Urinary bladder (tissue), 4 donors: ENCODE results near the gene SLC43A1. TPM values are rescaled to one million over a fixed set of nuclear protein-coding genes. Genes with fewer than 3 reads are reported as not detected.

Experiments used
- DNase-seq: peaks from one replicate; pipeline ENCODE4 v3.0.0-alpha.2; 2015; ENCODE audit errors: extremely low spot score
- H3K27ac ChIP-seq: one replicate; pipeline ENCODE4 v1.5.1; 2013; ENCODE audit warnings: low read depth, mild to moderate bottlenecking, moderate library complexity
- H3K36me3 ChIP-seq: one replicate; pipeline ENCODE4 v1.6.1; 2013; ENCODE audit warnings: mild to moderate bottlenecking, moderate library complexity; ENCODE audit not compliant: insufficient read depth
- H3K4me1 ChIP-seq: one replicate; pipeline ENCODE4 v1.6.1; 2013; ENCODE audit warnings: mild to moderate bottlenecking, moderate library complexity; ENCODE audit not compliant: insufficient read depth
- H3K4me3 ChIP-seq: one replicate; pipeline ENCODE4 v1.5.1; 2013; ENCODE audit warnings: low read depth, low read length
- WGBS: extraction: QIAGEN DNeasy Blood & Tissue Kit; methylation state at CpG from one replicate; pipeline ENCODE4 v1.1.7; 2013; 5-methylcytosine and 5-hydroxymethylcytosine counted together
- polyA plus RNA-seq: library from polyadenylated mRNA; stranded (reverse); fragments of 200-250 nt; gene quantifications from one replicate; pipeline ENCODE4 v1.2.3, GENCODE V29; 2013
- total RNA-seq: library from RNA; depleted of rRNA; stranded (reverse); fragments of >200 nt; gene quantifications from one replicate; pipeline ENCODE4 v1.2.3, GENCODE V29; 2014
- donor health status: healthy with polysubstance abuse.
- donor health status: healthy.

Gene SLC43A1
- total and polyA plus RNA-seq, 2 donors = 16.8 to 33.0 TPM

GRCh38 chr11:57484141-57484710, 31.3 kb downstream of the SLC43A1 start:
- Histone ChIP-seq H3K27ac (no peak overlapping the region), H3K36me3 (no peaks in the 10 kb centered on the region), H3K4me3 (no peak overlapping the region), H3K4me1 (peaks cover 1% of the 10 kb centered on the region)
- WGBS = 74% methylated on average over 7 of the region's 7 CpGs
- DNase-seq = no peak

GRCh38 chr11:57483562-57483918, 32.0 kb downstream of the SLC43A1 start:
- Histone ChIP-seq H3K4me3 (no peak overlapping the region), H3K27ac (no peak overlapping the region), H3K36me3 (no peaks in the 10 kb centered on the region), H3K4me1 (peaks cover 1% of the 10 kb centered on the region)
- WGBS = 64% methylated on average over 3 of the region's 3 CpGs
- DNase-seq = no peak

GRCh38 chr11:57482782-57483561, 32.5 kb downstream of the SLC43A1 start:
- WGBS = 4% methylated on average over 52 of the region's 52 CpGs
- Histone ChIP-seq H3K4me1 (peaks cover 1% of the 10 kb centered on the region), H3K4me3 (no peak overlapping the region), H3K36me3 (no peaks in the 10 kb centered on the region), H3K27ac (no peak overlapping the region)
- DNase-seq = no peak

- H3K36me3 ChIP-seq = no peaks in the 10 kb centered on the region
- H3K4me1 ChIP-seq = peaks cover 1% of the 10 kb centered on the region
- no peak overlapping the region for H3K27ac ChIP-seq
- no peak for DNase-seq
- H3K4me3 ChIP-seq = no peak overlapping the region
- WGBS = 18% methylated on average over 44 of the region's 44 CpGs
Measured at GRCh38 chr11:57481915-57482781, 33.4 kb downstream of the SLC43A1 start.

- 53% methylated on average over 2 of the region's 2 CpGs for WGBS
- H3K27ac ChIP-seq = no peak overlapping the region
- H3K36me3 ChIP-seq = no peaks in the 10 kb centered on the region
- no peak for DNase-seq
- H3K4me1 ChIP-seq = peaks cover 1% of the 10 kb centered on the region
- H3K4me3 ChIP-seq = no peak overlapping the region
Measured at GRCh38 chr11:57481315-57481714, 34.2 kb downstream of the SLC43A1 start.

GRCh38 chr11:57480409-57481137, 34.9 kb downstream of the SLC43A1 start:
- 29% methylated on average over 9 of the region's 9 CpGs for WGBS
- Histone ChIP-seq H3K27ac (no peak overlapping the region), H3K4me3 (no peak overlapping the region), H3K4me1 (peaks cover 4% of the 10 kb centered on the region), H3K36me3 (no peaks in the 10 kb centered on the region)
- DNase-seq = no peak

- no peak overlapping the region for H3K4me3 ChIP-seq
- H3K36me3 ChIP-seq = no peaks in the 10 kb centered on the region
- 32% methylated on average over 4 of the region's 4 CpGs for WGBS
- H3K4me1 ChIP-seq = peaks cover 4% of the 10 kb centered on the region
- no peak for DNase-seq
- no peak overlapping the region for H3K27ac ChIP-seq
Measured at GRCh38 chr11:57479911-57480310, 35.6 kb downstream of the SLC43A1 start.

GRCh38 chr11:57479021-57479663, 36.4 kb downstream of the SLC43A1 start:
- Histone ChIP-seq H3K36me3 (no peaks in the 10 kb centered on the region), H3K27ac (no peak overlapping the region), H3K4me1 (peaks cover 4% of the 10 kb centered on the region), H3K4me3 (no peak overlapping the region)
- WGBS = 43% methylated on average over 11 of the region's 11 CpGs
- DNase-seq = no peak

GRCh38 chr11:57477507-57478189, 37.9 kb downstream of the SLC43A1 start:
- DNase-seq = no peak
- Histone ChIP-seq H3K27ac (no peak overlapping the region), H3K4me3 (no peak overlapping the region), H3K36me3 (no peaks in the 10 kb centered on the region), H3K4me1 (peaks cover 4% of the 10 kb centered on the region)
- WGBS = 75% methylated on average over 11 of the region's 11 CpGs

GRCh38 chr11:57476757-57477506, 38.6 kb downstream of the SLC43A1 start:
- Histone ChIP-seq H3K27ac (no peak overlapping the region), H3K4me1 (peaks cover 3% of the 10 kb centered on the region), H3K36me3 (no peaks in the 10 kb centered on the region), H3K4me3 (peak overlapping the region; percentile 40)
- no peak for DNase-seq
- 9% methylated on average over 27 of the region's 27 CpGs for WGBS

GRCh38 chr11:57476047-57476756, 39.3 kb downstream of the SLC43A1 start:
- Histone ChIP-seq H3K4me1 (peaks cover 3% of the 10 kb centered on the region), H3K36me3 (no peaks in the 10 kb centered on the region), H3K27ac (no peak overlapping the region), H3K4me3 (peak overlapping the region; percentile 40)
- DNase-seq = no peak
- WGBS = 3% methylated on average over 80 of the region's 80 CpGs
